GM23338 (cell line): ENCODE data around the gene RNF167. TPM values are rescaled to one million over a fixed set of nuclear protein-coding genes. Genes with fewer than 3 reads are reported as not detected.
A peak's percentile ranks its signal among the peaks of the same experiment; 100 is the strongest.

Source experiments
- ATAC-seq: fragments of 200-7000 bp; cut with Tn5 transposase; 3 replicates; pipeline ENCODE4 v1.9.1; 2020
- DNase-seq: peaks from one replicate; pipeline ENCODE4 v3.0.0-alpha.2; 2015; ENCODE audit warnings: low spot score
- H2AFZ ChIP-seq: fragments of 200-600 bp; sonication (generic); 2 replicates; pipeline ENCODE4 v1.8.0; 2016; ENCODE audit warnings: antibody characterized with exemption, mild to moderate bottlenecking, moderate library complexity
- H3F3A ChIP-seq: fragments of 200-600 bp; sonication (generic); replicated peaks from 2 replicates; pipeline ENCODE4 v1.8.0; 2017; ENCODE audit warnings: antibody characterized with exemption, mixed run types, low read depth
- H3K27ac ChIP-seq: fragments of 200-600 bp; sonication (generic); 2 replicates; pipeline ENCODE4 v1.6.1; 2016; ENCODE audit warnings: low read depth
- H3K27me3 ChIP-seq: fragments of 200-600 bp; sonication (generic); 2 replicates; pipeline ENCODE4 v1.8.0; 2016; ENCODE audit warnings: mild to moderate bottlenecking, mixed run types, moderate library complexity; ENCODE audit not compliant: insufficient read depth
- H3K36me3 ChIP-seq: fragments of 200-600 bp; sonication (generic); 2 replicates; pipeline ENCODE4 v1.8.0; 2016; ENCODE audit warnings: mild to moderate bottlenecking; ENCODE audit not compliant: insufficient read depth
- H3K4me1 ChIP-seq: fragments of 200-600 bp; sonication (generic); 2 replicates; pipeline ENCODE4 v1.8.0; 2016; ENCODE audit warnings: mild to moderate bottlenecking, moderate library complexity; ENCODE audit not compliant: insufficient read depth
- H3K4me2 ChIP-seq: fragments of 200-600 bp; sonication (generic); 2 replicates; pipeline ENCODE4 v1.7.1; 2017; ENCODE audit warnings: mixed run types
- H3K4me3 ChIP-seq: fragments of 200-600 bp; sonication (generic); 2 replicates; pipeline ENCODE4 v1.6.1; 2016; ENCODE audit warnings: mixed run types
- H3K79me2 ChIP-seq: fragments of 200-600 bp; sonication (generic); replicated peaks from 2 replicates; pipeline ENCODE4 v1.8.0; 2017; ENCODE audit warnings: mild to moderate bottlenecking; ENCODE audit not compliant: insufficient read depth
- H3K9me2 ChIP-seq: fragments of 200-600 bp; sonication (generic); 2 replicates; pipeline ENCODE4 v1.8.0; 2017; ENCODE audit not compliant: insufficient read depth
- H4K20me1 ChIP-seq: fragments of 200-600 bp; sonication (generic); replicated peaks from 2 replicates; pipeline ENCODE4 v1.8.0; 2017; ENCODE audit warnings: mild to moderate bottlenecking; ENCODE audit not compliant: insufficient read depth
- H3K27ac Mint-ChIP-seq: 2 replicates; pipeline ENCODE4 v1.8.0; 2020; ENCODE audit warnings: inconsistent platforms, mild to moderate bottlenecking, moderate library complexity, mixed read lengths
- H3K27me3 Mint-ChIP-seq: 3 replicates; pipeline ENCODE4 v1.8.0; 2022; ENCODE audit warnings: low read depth, mild to moderate bottlenecking, moderate library complexity, mixed read lengths, inconsistent platforms; ENCODE audit not compliant: insufficient read depth, poor library complexity
- H3K36me3 Mint-ChIP-seq: 3 replicates; pipeline ENCODE4 v1.8.0; 2021; ENCODE audit warnings: low read depth, mild to moderate bottlenecking, inconsistent platforms, moderate library complexity, mixed read lengths
- H3K4me1 Mint-ChIP-seq: 3 replicates; pipeline ENCODE4 v1.8.0; 2020; ENCODE audit warnings: mild to moderate bottlenecking, inconsistent platforms, mixed read lengths
- H3K4me3 Mint-ChIP-seq: 3 replicates; pipeline ENCODE4 v1.8.0; 2021; ENCODE audit warnings: moderate library complexity, mild to moderate bottlenecking, inconsistent platforms, mixed read lengths
- H3K9me3 Mint-ChIP-seq: 3 replicates; pipeline ENCODE4 v1.8.0; 2020; ENCODE audit warnings: moderate library complexity, mild to moderate bottlenecking, inconsistent platforms, mixed read lengths
- CREB1 ChIP-seq: fragments of 250-450 bp; sonication (Bioruptor Pico); IDR thresholded peaks from 2 replicates; pipeline ENCODE4 v1.5.0; 2020; ENCODE audit warnings: low read depth, mild to moderate bottlenecking, moderate library complexity
- CTCF ChIP-seq, 2 experiments: fragments of 200-600 bp in 1 of 2; sonication (generic) in 1 of 2; conservative IDR thresholded peaks; 2 replicates each; pipeline versions ENCODE4 v1.5.1 to v1.6.1; 2016 to 2017; ENCODE audit warnings: antibody characterized with exemption in 2 of 2, low read depth in 2 of 2, mild to moderate bottlenecking in 2 of 2, moderate library complexity in 1 of 2
- ETS1 ChIP-seq: IDR thresholded peaks from 2 replicates; pipeline ENCODE4 v1.6.1; 2016; ENCODE audit warnings: antibody characterized with exemption
- EZH2phosphoT487 ChIP-seq: fragments of 200-600 bp; sonication (generic); IDR thresholded peaks from one replicate; pipeline ENCODE4 v1.8.1; 2018; ENCODE audit warnings: antibody characterized with exemption; ENCODE audit not compliant: unreplicated experiment
- JUNB ChIP-seq: IDR thresholded peaks from one replicate; pipeline ENCODE4 v1.6.1; 2016; ENCODE audit warnings: antibody characterized with exemption; ENCODE audit not compliant: unreplicated experiment
- NANOG ChIP-seq: IDR thresholded peaks from 2 replicates; pipeline ENCODE4 v1.6.1; 2016; ENCODE audit warnings: antibody characterized with exemption, borderline replicate concordance
- POLR2AphosphoS5 ChIP-seq: IDR thresholded peaks from 2 replicates; pipeline ENCODE4 v1.6.1; 2016; ENCODE audit warnings: antibody characterized with exemption, low read depth
- REST ChIP-seq: IDR thresholded peaks from one replicate; pipeline ENCODE4 v1.6.1; 2018; ENCODE audit warnings: antibody characterized with exemption; ENCODE audit not compliant: unreplicated experiment
- ZNF114 ChIP-seq: fragments of 250-450 bp; sonication (Bioruptor Pico); IDR thresholded peaks from 2 replicates; pipeline ENCODE4 v1.5.0; 2020; ENCODE audit warnings: mild to moderate bottlenecking, moderate library complexity
- ZNF331 ChIP-seq: fragments of 250-450 bp; sonication (Bioruptor Pico); IDR thresholded peaks from 2 replicates; pipeline ENCODE4 v1.5.0; 2020; ENCODE audit warnings: low read depth, mild to moderate bottlenecking, moderate library complexity
- polyA plus RNA-seq: library from polyadenylated mRNA; unstranded; fragments of >200 nt; fragmentation: Nextera tagmentation; extraction: Ambion mirVana; gene quantifications from 2 replicates; pipeline ENCODE4 v1.2.1, GENCODE V29; 2016
- total RNA-seq: library from RNA; depleted of rRNA; stranded (reverse); fragments of >200 nt; shearing (Covaris generic); gene quantifications from 2 replicates; pipeline ENCODE4 v1.2.3, GENCODE V29; 2014

RNF167 gene
- total and polyA plus RNA-seq, 2 experiments from 2014 or later: 61.2 to 84.4 TPM

DNA sequence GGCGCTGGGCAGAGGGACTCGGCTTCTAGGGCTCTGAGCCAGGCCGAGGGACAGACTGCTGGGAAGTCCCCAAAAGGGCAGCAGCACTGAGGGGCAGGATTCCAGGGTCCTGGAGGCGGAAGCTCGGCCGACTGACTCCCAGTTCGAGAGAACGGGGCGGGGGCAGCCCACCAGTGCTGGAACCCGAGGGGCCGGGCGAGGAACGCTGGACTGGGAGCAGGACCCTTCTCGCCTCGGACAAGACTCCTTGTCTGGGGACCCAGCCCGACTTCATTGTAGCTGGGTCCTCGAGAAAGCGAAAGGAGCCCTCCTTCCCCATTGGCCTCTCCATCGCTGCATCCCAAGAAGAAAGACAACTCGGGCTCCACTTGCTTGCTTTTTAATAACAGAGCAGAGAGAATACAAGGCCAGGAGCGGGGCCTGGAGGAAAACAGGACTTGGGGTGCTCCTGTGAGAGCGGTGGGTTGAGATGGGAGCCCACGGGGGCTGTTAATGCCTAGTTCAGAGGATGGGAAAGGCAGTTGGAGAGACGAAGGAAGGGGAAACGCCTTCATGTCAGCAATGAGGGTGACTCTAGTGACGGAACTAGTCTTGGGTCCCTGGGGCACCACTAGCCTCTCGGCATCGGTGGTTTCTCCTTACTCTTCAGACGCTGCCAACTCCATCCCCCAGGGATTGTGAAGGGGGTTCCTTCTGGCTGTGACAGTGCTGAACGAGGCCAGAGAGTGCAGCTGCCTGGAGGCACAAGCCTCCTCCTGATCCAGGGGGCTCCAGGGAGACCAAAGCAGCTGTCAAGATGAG lies 47.9 kb downstream of the RNF167 start:
- Mint-ChIP-seq H3K27me3 (peaks cover 32% of the 10 kb centered on the region), H3K4me3 (peak overlapping the region; percentile 84), H3K9me3 (no peaks in the 10 kb centered on the region; the same call in 2 of the 3 replicates), H3K27ac (no peak overlapping the region), H3K4me1 (peaks cover 26% of the 10 kb centered on the region), H3K36me3 (no peaks in the 10 kb centered on the region)
- peak overlapping the region; percentile 97 for H2AFZ ChIP-seq
- H3K79me2 ChIP-seq: no peaks in the 10 kb centered on the region
- H3F3A ChIP-seq: peaks cover 11% of the 10 kb centered on the region; the same call in 1 of the 2 replicates
- no peaks in the 10 kb centered on the region for H4K20me1 ChIP-seq
- no peaks in the 10 kb centered on the region for H3K36me3 ChIP-seq
- 0 out of 2 replicates have a peak overlapping the region, but pooled peaks have one; percentile 19 for H3K27ac ChIP-seq
- H3K4me3 ChIP-seq: peak overlapping the region; percentile 87
- TF ChIP-seq CREB1 (CRISPR knock-in tag) (no peak), JUNB (no peak), CTCF (conservative IDR thresholded peaks at IDR 0.05; ENCODE audit: low read depth in 2 of 2) (no peak), POLR2AphosphoS5 (no peak), ETS1 (no peak), NANOG (no peak), EZH2phosphoT487 (no peak)
- H3K4me1 ChIP-seq: peaks cover 15% of the 10 kb centered on the region
- H3K9me2 ChIP-seq: no peaks in the 10 kb centered on the region
- H3K27me3 ChIP-seq: 0 out of 2 replicates have a peak, but pooled peaks cover 8% of the 10 kb centered on the region
- no peak for DNase-seq
- H3K4me2 ChIP-seq: peak overlapping the region; percentile 97
- ATAC-seq: no peak

DNA sequence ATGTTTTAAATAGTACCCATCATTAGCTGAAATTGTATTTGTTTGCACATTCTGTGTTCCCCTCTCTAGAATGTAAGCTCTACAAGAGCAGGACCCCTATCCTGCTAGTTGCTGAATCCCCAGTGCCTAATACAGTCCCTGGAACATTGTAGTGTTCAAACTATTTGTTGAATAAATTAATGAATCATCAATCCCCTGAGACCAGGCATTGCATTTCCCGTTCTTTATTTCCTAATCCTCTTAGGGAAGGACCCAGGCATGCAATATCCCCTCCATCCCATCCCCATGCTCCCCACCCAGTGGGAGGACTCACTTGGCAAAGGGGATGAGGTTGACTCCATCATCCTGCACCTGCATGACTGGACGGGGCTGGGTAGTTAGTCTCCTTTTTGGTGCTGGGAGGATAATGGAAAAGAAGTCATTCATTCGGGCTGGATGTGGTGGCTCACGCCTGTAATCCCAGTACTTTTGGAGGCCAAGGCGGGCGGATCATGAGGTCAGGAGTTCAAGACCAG lies 54.1 kb downstream of the RNF167 start:
- H3K36me3 ChIP-seq: no peaks in the 10 kb centered on the region
- Mint-ChIP-seq H3K36me3 (no peaks in the 10 kb centered on the region), H3K4me3 (no peak overlapping the region), H3K27me3 (peaks cover 33% of the 10 kb centered on the region), H3K27ac (no peak overlapping the region), H3K4me1 (peaks cover 8% of the 10 kb centered on the region; the same call in 2 of the 3 replicates), H3K9me3 (0 out of 3 replicates have a peak, but pooled peaks cover 3% of the 10 kb centered on the region)
- no peak overlapping the region for H3K4me2 ChIP-seq
- no peaks in the 10 kb centered on the region for H3K9me2 ChIP-seq
- DNase-seq (no peak), ATAC-seq (no peak)
- H3K27ac ChIP-seq: no peak overlapping the region
- H3K4me1 ChIP-seq: peaks cover 8% of the 10 kb centered on the region; the same call in 1 of the 2 replicates
- 0 out of 2 replicates have a peak, but pooled peaks cover 2% of the 10 kb centered on the region for H3F3A ChIP-seq
- H3K4me3 ChIP-seq: no peak overlapping the region
- H4K20me1 ChIP-seq: no peaks in the 10 kb centered on the region; the same call in 1 of the 2 replicates
- H3K79me2 ChIP-seq: peaks cover 8% of the 10 kb centered on the region
- H2AFZ ChIP-seq: no peak overlapping the region
- H3K27me3 ChIP-seq: peaks cover 11% of the 10 kb centered on the region; the same call in 1 of the 2 replicates
- TF ChIP-seq ZNF331 (CRISPR knock-in tag) (no peak), EZH2phosphoT487 (no peak), ZNF114 (CRISPR knock-in tag) (no peak), NANOG (no peak), POLR2AphosphoS5 (no peak), REST (no peak), CREB1 (CRISPR knock-in tag) (no peak), ETS1 (no peak)
